ENCODE measurements around the gene LRRC73.
A peak's percentile ranks its signal among the peaks of the same experiment; 100 is the strongest.
"Not testable (repeated sequence)": the region's sequence is repeated elsewhere in the genome, so short reads cannot be mapped to it uniquely, and the experiment has no call there.

LRRC73 gene

GRCh38 chr6:43509984-43510826, at the start of gene LRRC73:
Gene LRRC73 (minus strand): TSS chr6:43510346. CDS start chr6:43509785, 561 bp downstream.
- peak; percentile 82 for DNase-seq

- DNase-seq, result no peak
These were observed 49.2 kb upstream of the LRRC73 start for GRCh38 chr6:43559328-43559727.

DNA sequence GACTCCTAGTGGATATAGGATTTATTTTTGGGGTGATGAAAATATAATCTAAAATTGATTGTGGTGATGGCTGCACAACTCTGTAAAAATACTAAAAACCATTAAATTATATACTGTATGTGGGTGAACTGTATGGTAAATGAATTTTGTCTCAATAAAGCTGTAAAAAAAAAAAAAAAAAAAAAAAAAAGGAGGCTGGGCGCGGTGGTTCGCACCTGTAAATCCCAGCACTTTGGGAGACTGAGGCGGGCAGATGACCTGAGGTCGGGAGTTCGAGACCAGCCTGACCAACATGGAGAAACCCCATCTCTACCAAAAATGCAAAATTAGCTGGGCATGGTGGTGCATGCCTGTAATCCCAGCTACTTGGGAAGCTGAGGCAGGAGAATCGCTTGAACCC, 47.5 kb upstream of the LRRC73 start:
- DNase-seq, result not testable (repeated sequence)

GRCh38 chr6:43547222-43547621, 37.1 kb upstream of the LRRC73 start:
- no peak for DNase-seq

DNA sequence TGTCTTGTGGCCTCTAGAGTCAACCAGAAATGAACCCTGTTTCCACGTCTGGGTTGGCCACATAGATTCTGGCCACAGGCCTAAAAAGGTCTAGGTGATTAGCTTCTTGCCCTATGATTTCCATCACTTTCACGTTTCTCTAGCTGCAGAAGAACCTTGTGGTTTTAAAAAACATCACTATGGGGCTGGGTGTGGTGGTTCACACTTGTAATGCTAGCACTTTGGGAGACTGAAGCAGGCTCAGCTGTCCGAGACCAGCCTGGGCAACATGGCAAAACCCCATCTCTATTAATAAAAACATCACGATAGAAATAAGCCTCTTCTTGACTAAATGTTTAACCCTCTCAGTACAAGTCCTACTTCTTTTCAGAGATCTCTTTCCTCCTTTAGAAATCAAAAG, 34.3 kb upstream of the LRRC73 start:
- no peak for DNase-seq

DNA sequence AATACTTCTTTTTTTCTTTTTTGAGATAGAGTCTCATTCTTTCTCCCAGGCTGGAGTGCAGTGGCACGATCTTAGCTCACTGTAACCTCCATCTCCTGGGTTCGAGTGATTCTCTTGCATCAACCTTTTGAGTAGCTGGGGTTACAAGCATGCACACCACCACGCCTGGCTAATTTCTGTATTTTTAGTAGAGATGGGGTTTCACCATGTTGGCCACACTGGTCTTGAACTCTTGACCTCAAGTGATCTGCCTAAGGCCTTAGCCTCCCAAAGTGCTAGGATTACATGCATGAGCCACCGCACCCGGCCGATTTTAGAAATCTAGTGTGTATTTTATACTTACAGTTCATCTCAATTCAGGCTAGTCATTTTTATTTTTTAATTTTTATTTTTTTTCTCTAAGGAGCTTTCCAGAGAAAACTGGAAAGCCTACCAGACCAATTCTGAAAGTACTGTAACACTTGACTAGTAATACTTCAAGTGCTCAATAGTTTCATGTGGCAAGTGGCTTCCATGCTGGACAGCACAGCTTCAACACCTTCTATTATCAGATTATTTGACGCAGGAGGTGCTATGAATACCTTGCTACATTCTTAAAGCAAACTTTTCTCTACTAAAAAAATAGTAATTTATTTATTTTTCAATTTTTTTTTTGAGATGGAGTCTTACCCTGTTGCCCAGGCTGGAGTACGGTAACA, 31.8 kb upstream of the LRRC73 start:
- DNase-seq, result no peak

- no peak for DNase-seq
These were observed 30.4 kb upstream of the LRRC73 start for GRCh38 chr6:43540507-43540906.

DNA sequence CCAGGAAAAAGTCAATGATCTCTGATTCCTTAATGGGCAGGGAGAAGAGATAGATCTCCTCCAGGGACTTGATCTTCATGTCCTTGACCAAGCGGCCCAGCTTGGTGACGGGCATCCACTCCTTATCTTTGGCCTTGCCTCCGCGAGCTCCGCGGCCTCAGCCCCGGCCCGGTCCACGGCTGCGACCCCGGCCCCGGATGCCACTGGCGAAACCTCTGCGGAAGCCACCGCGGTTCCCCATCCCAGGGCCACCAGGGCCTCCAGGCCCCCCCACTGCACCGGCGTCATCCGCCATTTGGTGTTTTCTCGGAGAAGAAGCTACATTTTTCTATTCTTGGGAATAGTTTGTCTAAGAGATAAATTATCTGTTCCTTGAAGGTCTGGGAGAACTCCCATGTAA, 29.3 kb upstream of the LRRC73 start:
- DNase-seq, result not testable (repeated sequence)

DNA sequence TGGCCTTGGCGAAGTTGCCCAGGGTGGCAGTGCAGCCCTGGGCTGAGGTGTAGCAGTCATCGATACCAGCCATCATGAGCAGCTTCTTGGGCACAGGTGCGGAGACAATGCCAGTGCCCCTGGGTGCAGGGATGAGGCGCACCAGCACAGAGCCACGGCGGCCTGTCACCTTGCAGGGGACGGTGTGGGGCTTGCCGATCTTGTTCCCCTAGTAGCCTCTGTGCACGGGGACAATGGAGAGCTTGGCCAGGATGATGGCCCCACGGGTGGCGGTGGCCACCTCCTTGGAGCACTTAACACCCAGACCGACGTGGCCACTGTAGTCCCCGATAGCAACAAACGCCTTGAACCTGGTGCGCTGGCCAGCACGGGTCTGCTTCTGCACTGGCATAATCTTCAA, 28.8 kb upstream of the LRRC73 start:
- DNase-seq, result not testable (repeated sequence)

DNA sequence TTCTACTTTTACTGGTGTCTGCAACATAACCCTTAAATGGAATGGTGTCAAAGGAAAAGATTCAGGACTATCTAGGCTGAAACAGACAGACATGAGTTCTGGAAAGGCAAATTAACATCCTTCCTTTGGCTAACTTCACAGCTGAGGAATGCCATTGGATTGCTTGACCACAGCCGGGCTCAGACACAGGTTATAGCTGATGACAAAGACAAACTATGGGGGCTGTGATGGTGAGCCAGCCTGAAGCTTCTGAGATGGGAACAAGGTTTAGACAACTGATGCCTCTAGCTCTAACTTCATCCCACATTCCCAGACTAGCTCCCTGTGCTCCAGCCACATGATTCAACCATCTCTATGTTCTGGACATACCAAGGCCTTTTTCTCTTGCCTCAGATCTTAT, 22.1 kb upstream of the LRRC73 start:
- DNase-seq, result no peak

- DNase-seq, result no peak
These were observed 14.4 kb upstream of the LRRC73 start for GRCh38 chr6:43524483-43524961.

DNA sequence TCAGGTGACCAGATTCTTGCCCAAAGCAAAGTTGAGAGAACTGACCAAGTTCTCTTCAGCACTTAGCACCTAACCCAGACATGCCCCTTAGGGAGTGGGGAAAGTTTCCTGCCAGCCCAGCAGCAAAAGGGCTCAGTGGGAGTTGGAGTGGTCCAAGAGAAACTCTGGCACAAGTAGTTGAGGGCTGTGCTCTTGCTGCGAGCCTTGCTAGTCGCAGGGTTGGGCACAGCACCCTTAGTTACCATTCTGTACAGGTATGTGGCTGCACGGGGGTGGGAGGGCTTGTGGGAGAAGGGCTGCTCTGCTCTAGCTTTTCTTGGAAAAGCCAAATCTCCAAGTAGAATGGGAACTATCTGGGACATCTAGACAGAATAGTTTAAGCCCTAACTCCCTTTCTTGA, 13.1 kb upstream of the LRRC73 start:
- DNase-seq, result no peak

GRCh38 chr6:43522547-43523261, 12.6 kb upstream of the LRRC73 start:
- no peak for DNase-seq

DNA sequence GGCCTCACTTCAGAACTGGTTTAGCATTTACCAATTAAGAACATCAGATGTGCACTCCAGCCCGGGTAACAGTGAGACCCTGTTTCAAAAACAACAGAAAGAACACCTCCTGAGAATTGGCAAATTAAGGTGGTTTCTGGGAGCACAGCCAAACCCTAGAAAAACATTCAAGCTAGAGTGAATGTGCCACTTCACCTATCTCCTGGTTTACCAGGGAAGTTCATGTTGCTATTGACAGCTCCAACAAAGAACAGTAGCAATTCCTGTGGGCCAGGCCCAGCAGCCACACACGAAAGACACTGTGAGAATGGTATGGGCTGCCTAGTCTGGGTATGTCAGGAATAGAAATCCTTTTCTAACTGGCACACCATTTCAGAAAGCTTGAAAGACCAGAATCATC, 11.7 kb upstream of the LRRC73 start:
- DNase-seq, result no peak

DNA sequence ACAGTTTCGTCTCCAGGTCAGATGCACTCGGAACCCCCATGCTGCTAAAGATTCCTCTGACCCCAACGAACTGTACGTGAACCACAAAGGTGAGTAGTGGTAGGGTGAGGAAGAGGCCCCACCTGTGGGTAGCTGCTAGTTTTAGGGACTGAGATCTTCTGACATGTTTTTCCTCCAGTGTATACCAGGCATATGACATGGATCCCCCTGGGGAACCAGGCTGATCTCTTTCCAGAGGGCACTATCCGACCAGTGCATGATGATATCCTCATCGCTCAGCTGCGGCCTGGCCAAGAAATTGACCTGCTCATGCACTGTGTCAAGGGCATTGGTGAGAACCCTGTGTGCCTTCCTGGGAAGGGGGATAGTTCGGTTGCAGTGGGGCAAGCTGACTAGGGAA, 10.0 kb upstream of the LRRC73 start:
- no peak for DNase-seq

GRCh38 chr6:43517505-43518357, 7.6 kb upstream of the LRRC73 start:
- no peak for DNase-seq

DNA sequence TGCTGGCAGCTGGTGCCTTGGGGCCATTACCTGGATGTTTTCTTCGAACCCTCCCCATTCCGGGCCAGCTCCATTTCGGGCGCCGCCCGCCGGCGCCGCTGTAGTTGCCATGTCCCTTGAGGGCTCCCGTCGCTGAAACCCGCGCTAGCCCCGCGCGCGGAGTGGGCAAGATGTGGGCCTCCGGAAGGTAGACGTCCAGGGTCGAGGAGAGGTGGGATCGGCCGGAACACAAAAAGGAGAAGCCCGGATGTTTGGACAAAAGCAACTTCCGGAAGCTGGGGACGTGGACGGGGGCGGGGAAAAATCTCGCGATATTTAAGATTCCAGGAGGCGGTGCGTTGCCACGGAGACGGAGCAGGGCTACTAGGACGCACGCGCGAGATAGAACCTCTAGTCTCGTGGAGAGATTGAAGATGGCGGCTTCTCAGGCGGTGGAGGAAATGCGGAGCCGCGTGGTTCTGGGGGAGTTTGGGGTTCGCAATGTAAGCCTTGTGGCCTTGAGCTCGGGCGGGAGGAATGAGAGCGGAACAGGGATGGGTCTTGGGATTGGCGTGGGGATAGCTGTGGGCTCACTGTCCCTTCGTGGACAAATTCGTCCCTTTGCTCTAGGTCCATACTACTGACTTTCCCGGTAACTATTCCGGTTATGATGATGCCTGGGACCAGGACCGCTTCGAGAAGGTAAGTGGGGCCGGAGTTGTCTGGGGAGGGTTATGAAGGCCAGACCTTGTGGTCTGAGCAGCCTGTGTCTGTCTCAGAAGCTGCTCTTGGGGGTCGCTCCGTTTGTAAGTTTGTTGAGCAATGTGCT, 6.8 kb upstream of the LRRC73 start, which contains the start of the genes POLR1C and YIPF3:
POLR1C (plus strand) TSS at position 393 of the 808 bp plus-strand sequence; CDS start at position 414, 21 bp downstream.
YIPF3 (minus strand) TSS at position 230 of the 808 bp plus-strand sequence; CDS start at position 111, 119 bp downstream.
- peak; percentile 94 for DNase-seq

DNA sequence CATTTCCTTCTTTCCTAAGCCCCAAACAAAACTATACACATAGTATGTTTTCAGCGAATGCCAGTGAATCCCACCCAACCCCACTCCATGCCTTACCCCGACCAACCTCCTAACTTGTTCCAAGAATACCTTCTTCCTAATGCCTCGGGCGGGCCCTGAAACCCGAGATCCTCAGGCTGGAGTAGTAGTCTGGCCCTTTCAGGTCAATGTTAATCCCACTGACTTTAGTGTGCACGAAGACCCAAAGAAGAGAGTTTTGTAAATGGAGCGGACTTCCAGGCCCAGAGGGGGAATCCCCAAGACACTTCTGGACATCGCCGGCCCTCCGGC, 6.2 kb upstream of the LRRC73 start:
- no peak for DNase-seq

DNA sequence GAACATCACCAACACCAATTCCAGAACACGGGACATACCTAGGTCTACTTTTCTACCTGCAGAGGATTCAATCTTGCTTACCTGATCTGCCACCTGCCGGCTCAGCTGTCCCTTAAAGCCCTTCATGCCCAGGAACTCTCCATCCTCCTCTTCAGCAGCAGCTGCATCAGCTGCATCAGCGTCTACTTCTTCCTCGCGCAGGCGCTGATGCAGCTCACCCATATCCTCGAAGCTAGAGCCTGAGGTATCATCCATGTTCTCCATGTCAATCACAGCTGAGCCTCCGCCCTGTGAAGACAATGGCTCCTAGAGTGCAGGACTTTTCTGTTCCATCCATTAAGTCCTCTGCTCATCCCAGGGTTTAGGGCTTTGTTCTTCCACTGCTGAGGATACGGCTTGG, 5.7 kb upstream of the LRRC73 start:
- DNase-seq, result no peak

DNA sequence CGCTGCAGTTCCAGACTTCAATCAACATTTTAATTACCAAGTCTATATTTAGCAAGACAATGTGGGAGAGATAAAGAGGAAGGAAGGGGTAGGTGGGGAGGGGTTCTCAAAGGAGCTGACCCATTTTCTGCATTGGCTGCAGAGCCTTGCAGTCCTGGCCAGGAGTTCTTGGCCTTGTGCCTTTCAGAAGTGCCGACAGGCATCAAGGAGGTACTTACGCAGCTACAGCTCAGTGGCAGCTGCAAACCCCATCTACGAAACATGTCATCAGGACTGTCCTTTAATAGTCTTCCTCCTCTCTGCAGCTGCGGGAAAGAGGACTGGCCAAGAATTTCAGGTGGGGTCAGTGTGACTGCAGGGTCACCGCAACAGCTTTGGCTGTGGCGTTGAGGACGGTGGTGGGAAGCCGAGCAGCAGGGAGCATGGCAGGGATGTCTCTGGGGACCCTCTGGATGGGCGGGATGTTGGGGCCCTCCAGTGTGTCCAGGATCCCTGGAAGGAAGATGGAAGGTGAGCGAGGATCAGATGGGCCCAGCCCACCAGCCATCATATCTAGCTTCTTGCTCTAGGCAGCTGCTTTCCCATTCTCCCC, 1.8 kb upstream of the LRRC73 start:
- DNase-seq, result no peak

GRCh38 chr6:43510827-43511163, 649 bp upstream of the LRRC73 start:
- DNase-seq, result no peak
